Neural progenitor cell (in vitro differentiated cells): ENCODE data around the gene MDM4. TPM values are rescaled to one million over a fixed set of nuclear protein-coding genes. Genes with fewer than 3 reads are reported as not detected.

ENCODE experiments used
- DNase-seq: peaks from one replicate; pipeline ENCODE4 v3.0.0-alpha.2; 2016; ENCODE audit warnings: low spot score
- H2AFZ ChIP-seq: fragments of 200-600 bp; sonication (generic); replicated peaks from 2 replicates; pipeline ENCODE4 v1.6.1; 2016; ENCODE audit warnings: antibody characterized with exemption
- H3F3A ChIP-seq: fragments of 200-600 bp; sonication (generic); 2 replicates; pipeline ENCODE4 v1.6.1; 2016; ENCODE audit warnings: antibody characterized with exemption, low read depth
- H3K27ac ChIP-seq: fragments of 200-600 bp; sonication (generic); 2 replicates; pipeline ENCODE4 v1.5.1; 2016; ENCODE audit warnings: mild to moderate bottlenecking
- H3K27me3 ChIP-seq: fragments of 200-600 bp; sonication (generic); 2 replicates; pipeline ENCODE4 v1.6.1; 2016; ENCODE audit warnings: mild to moderate bottlenecking, moderate library complexity
- H3K36me3 ChIP-seq: fragments of 200-600 bp; sonication (generic); 2 replicates; pipeline ENCODE4 v1.5.1; 2016
- H3K4me1 ChIP-seq: fragments of 200-600 bp; sonication (generic); 2 replicates; pipeline ENCODE4 v1.6.1; 2016; ENCODE audit warnings: mixed run types
- H3K4me2 ChIP-seq: fragments of 200-600 bp; sonication (generic); 2 replicates; pipeline ENCODE4 v1.6.1; 2016
- H3K4me3 ChIP-seq: fragments of 200-600 bp; sonication (generic); 2 replicates; pipeline ENCODE4 v1.5.1; 2016
- H3K79me2 ChIP-seq: fragments of 200-600 bp; sonication (generic); 2 replicates; pipeline ENCODE4 v1.6.1; 2016; ENCODE audit warnings: low read depth
- H3K9ac ChIP-seq: fragments of 200-600 bp; sonication (generic); 2 replicates; pipeline ENCODE4 v1.6.1; 2016
- H3K9me3 ChIP-seq: fragments of 200-600 bp; sonication (generic); 2 replicates; pipeline ENCODE4 v1.5.1; 2016; ENCODE audit warnings: low read depth
- H4K20me1 ChIP-seq: fragments of 200-600 bp; sonication (generic); 2 replicates; pipeline ENCODE4 v1.6.1; 2016; ENCODE audit warnings: low read depth
- H3K27ac Mint-ChIP-seq: 3 replicates; pipeline ENCODE4 v1.8.0; 2021; ENCODE audit warnings: mixed read lengths
- H3K27me3 Mint-ChIP-seq: 2 replicates; pipeline ENCODE4 v1.8.0; 2022; ENCODE audit warnings: low read depth, mild to moderate bottlenecking, inconsistent platforms, moderate library complexity, mixed read lengths; ENCODE audit not compliant: insufficient read depth
- H3K36me3 Mint-ChIP-seq: 3 replicates; pipeline ENCODE4 v1.8.0; 2021; ENCODE audit warnings: mixed read lengths
- H3K4me1 Mint-ChIP-seq: 3 replicates; pipeline ENCODE4 v1.8.0; 2021; ENCODE audit warnings: mixed read lengths
- H3K4me3 Mint-ChIP-seq: 3 replicates; pipeline ENCODE4 v1.8.0; 2021; ENCODE audit warnings: mild to moderate bottlenecking, moderate library complexity, mixed read lengths
- H3K9me3 Mint-ChIP-seq: 3 replicates; pipeline ENCODE4 v1.8.0; 2020; ENCODE audit warnings: mixed read lengths
- CTCF ChIP-seq: fragments of 200-600 bp; sonication (generic); IDR thresholded peaks from 2 replicates; pipeline ENCODE4 v1.5.1; 2017; ENCODE audit warnings: antibody characterized with exemption, mild to moderate bottlenecking
- EZH2 ChIP-seq: fragments of 200-600 bp; sonication (generic); IDR thresholded peaks from 2 replicates; pipeline ENCODE4 v1.6.1; 2017; ENCODE audit warnings: antibody characterized with exemption, mild to moderate bottlenecking, moderate library complexity
- EZH2phosphoT487 ChIP-seq: fragments of 200-600 bp; sonication (generic); IDR thresholded peaks from 2 replicates; pipeline ENCODE4 v1.6.1; 2017; ENCODE audit warnings: antibody characterized with exemption
- total RNA-seq: library from RNA; depleted of rRNA; stranded (reverse); fragments of >200 nt; gene quantifications from 2 replicates; pipeline ENCODE4 v1.2.3, GENCODE V29; 2015; ENCODE audit warnings: low replicate concordance

MDM4 gene
- total RNA-seq, 1 donor from 2014 or later = 72.9 TPM

DNA sequence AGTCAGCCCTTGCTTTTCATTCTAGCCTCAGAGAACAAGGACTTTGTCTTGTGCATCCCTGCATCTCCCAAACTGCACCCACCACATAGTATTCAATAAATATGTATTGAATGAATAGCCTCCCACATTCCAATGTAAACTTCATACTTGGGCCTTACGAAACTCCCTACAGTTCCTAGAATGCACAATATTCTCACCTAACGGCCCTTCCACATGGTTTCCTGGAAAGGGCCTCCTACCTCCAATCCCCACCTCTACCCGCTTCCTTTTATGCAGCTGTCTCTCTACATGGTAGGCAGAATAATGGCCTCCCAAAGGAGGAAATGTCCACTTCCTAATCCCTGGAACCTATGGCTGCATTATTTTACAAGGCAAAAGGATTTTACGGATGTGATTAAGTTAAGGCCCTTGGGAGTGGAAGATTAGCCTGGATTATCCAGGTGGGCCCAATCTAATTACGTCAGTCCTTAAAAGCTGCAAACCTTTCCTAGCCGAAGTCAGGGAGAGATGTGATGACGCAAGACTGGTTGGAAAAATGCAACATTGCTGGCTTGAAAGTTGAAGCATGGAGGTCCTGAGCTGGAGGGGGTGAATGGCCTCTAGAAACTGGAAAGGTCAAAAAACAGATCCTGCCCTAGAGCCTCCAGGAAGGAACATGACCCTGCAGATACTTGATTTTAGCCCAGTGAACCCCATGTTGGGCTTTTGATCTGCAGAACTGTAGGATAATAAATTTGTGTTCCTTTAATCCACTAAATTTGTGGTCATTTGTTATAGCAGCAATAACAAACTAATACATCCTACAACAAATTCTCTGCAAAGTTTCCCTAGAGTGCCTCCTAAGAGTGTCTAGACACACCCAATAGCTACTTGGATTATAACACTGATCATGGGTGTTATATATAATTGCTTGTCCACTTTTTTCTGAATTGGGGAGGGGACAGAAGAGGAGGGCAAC lies 16.4 kb upstream of the MDM4 start:
- H3K27me3 Mint-ChIP-seq = peaks cover 11% of the 10 kb centered on the region
- no peaks in the 10 kb centered on the region for H3K4me1 ChIP-seq

DNA sequence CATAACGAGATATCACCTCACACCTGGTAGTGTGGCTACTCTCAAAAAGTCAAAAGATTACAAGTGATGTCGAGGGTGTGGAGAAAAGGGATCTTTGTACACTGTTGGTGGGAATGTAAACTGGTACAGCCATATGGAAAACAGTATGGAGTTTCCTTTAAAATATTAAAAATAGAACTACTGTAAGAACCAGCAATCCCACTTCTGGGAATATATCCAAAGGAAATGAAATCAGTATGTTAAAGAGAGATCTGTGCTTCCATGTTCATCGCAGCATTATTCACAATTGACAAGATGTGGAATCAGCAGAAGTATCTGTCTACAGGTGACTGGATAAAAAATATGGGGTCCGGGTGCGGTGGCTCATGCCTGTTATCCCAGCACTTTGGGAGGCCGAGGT lies 14.0 kb upstream of the MDM4 start:
- Mint-ChIP-seq H3K27ac (no peak overlapping the region), H3K36me3 (peaks cover 7% of the 10 kb centered on the region), H3K9me3 (peaks cover 12% of the 10 kb centered on the region), H3K4me3 (no peak overlapping the region), H3K27me3 (peaks cover 27% of the 10 kb centered on the region), H3K4me1 (peaks cover 21% of the 10 kb centered on the region)
- Histone ChIP-seq H3K79me2 (no peaks in the 10 kb centered on the region), H3K27ac (no peak overlapping the region), H2AFZ (no peak overlapping the region), H3K4me1 (no peaks in the 10 kb centered on the region), H3K9me3 (no peaks in the 10 kb centered on the region), H3K36me3 (no peaks in the 10 kb centered on the region), H4K20me1 (no peaks in the 10 kb centered on the region), H3K4me3 (no peak overlapping the region), H3K4me2 (no peak overlapping the region), H3K27me3 (peaks cover 6% of the 10 kb centered on the region), H3K9ac (no peak overlapping the region), H3F3A (peaks cover 18% of the 10 kb centered on the region)
- TF ChIP-seq EZH2 (no peak), CTCF (no peak), EZH2phosphoT487 (no peak)
- DNase-seq = no peak

More for the DNA sequence above, 16.4 kb upstream of the MDM4 start:
- no peaks in the 10 kb centered on the region for H3K36me3 ChIP-seq
- H3K9me3 ChIP-seq = no peaks in the 10 kb centered on the region
- no peak overlapping the region for H2AFZ ChIP-seq
- no peak overlapping the region for H3K4me3 Mint-ChIP-seq
- no peak overlapping the region for H3K27ac ChIP-seq
- H3K36me3 Mint-ChIP-seq = no peaks in the 10 kb centered on the region
- peaks cover 16% of the 10 kb centered on the region for H3F3A ChIP-seq
- TF ChIP-seq CTCF = no peak
- no peak for TF ChIP-seq EZH2
- TF ChIP-seq EZH2phosphoT487 = no peak
- H3K9ac ChIP-seq = no peak overlapping the region
- H3K4me3 ChIP-seq = no peak overlapping the region
- DNase-seq = no peak
- no peak overlapping the region for H3K27ac Mint-ChIP-seq
- peaks cover 15% of the 10 kb centered on the region for H3K27me3 ChIP-seq
- no peaks in the 10 kb centered on the region for H4K20me1 ChIP-seq
- no peaks in the 10 kb centered on the region for H3K79me2 ChIP-seq
- no peaks in the 10 kb centered on the region for H3K9me3 Mint-ChIP-seq
- no peak overlapping the region for H3K4me2 ChIP-seq
- H3K4me1 Mint-ChIP-seq = peaks cover 18% of the 10 kb centered on the region

DNA sequence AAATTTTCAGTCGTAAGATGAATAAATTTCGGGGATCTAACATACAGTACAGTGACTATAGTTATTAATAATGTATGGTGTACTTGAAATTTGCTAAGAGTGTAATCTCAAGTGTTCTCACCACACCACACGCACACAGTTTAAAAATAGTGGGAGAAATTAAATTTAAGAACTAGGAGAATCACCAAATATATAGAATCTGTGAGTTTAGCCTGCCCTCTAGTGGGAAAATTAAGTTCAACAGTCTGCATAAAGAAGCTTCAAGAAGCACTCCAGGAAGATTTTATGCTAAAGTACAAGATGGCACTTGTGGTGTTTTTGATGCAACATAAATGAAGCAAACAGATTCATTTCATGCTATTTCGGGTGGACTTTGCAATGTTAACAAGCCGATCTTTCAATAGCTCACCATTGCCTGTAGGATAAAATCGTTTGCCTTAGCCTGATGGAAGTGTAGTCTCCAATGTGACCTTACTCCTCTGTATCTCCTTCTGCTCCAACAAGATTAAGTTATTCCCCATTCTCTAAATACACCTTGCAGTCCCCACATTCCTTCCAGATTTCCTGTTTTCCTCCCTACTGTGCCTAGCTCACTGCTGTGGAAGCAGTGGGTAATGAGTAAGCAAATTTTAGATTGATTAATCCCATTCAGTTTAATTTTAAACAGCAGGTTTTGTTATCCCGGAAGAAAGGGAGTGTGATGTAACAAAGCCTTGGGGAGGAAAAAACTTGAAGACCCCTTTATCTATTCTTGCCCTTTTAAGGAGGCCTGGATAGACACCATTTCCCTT lies 12.9 kb upstream of the MDM4 start:
- no peak overlapping the region for H3K27ac ChIP-seq
- Mint-ChIP-seq H3K4me1 (peaks cover 25% of the 10 kb centered on the region), H3K27me3 (peaks cover 33% of the 10 kb centered on the region), H3K27ac (no peak overlapping the region), H3K9me3 (peaks cover 12% of the 10 kb centered on the region), H3K4me3 (no peak overlapping the region), H3K36me3 (peaks cover 7% of the 10 kb centered on the region)
- peak; percentile 69 for DNase-seq
- no peak overlapping the region for H3K9ac ChIP-seq
- no peaks in the 10 kb centered on the region for H3K9me3 ChIP-seq
- H3K79me2 ChIP-seq = no peaks in the 10 kb centered on the region
- H2AFZ ChIP-seq = peak overlapping the region; percentile 45
- H3K27me3 ChIP-seq = peaks cover 2% of the 10 kb centered on the region
- peak overlapping the region; percentile 8 for H3K4me2 ChIP-seq
- H3K4me1 ChIP-seq = no peaks in the 10 kb centered on the region
- H3K36me3 ChIP-seq = no peaks in the 10 kb centered on the region
- no peaks in the 10 kb centered on the region for H4K20me1 ChIP-seq
- no peak overlapping the region for H3K4me3 ChIP-seq
- H3F3A ChIP-seq = peaks cover 26% of the 10 kb centered on the region
- TF ChIP-seq CTCF (peak; percentile 95), EZH2phosphoT487 (no peak), EZH2 (no peak)
